Measurements from ENCODE around the gene VWC2.
"Not testable (repeated sequence)": the region's sequence is repeated elsewhere in the genome, so short reads cannot be mapped to it uniquely, and the experiment has no call there.

The VWC2 gene

GRCh38 chr7:49850921-49851613, 77.6 kb downstream of the VWC2 start:
- TF ChIP-seq, protein P1, sequence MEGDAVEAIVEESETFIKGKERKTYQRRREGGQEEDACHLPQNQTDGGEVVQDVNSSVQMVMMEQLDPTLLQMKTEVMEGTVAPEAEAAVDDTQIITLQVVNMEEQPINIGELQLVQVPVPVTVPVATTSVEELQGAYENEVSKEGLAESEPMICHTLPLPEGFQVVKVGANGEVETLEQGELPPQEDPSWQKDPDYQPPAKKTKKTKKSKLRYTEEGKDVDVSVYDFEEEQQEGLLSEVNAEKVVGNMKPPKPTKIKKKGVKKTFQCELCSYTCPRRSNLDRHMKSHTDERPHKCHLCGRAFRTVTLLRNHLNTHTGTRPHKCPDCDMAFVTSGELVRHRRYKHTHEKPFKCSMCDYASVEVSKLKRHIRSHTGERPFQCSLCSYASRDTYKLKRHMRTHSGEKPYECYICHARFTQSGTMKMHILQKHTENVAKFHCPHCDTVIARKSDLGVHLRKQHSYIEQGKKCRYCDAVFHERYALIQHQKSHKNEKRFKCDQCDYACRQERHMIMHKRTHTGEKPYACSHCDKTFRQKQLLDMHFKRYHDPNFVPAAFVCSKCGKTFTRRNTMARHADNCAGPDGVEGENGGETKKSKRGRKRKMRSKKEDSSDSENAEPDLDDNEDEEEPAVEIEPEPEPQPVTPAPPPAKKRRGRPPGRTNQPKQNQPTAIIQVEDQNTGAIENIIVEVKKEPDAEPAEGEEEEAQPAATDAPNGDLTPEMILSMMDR (IDR thresholded peaks at IDR 0.05) = no peak
- Histone ChIP-seq H3K9me3 (no peaks in the 10 kb centered on the region), H3K36me3 (no peaks in the 10 kb centered on the region), H3K4me3 (ENCODE audit: low read depth in 1 of 2, low read length in 1 of 2) (no peak overlapping the region), H3K27ac (no peak overlapping the region), H3K27me3 (no peaks in the 10 kb centered on the region), H3K4me1 (ENCODE audit: control insufficient read depth in 1 of 2, insufficient read depth in 1 of 2, low read depth in 1 of 2, low read length in 1 of 2) (no peaks in the 10 kb centered on the region)

DNA sequence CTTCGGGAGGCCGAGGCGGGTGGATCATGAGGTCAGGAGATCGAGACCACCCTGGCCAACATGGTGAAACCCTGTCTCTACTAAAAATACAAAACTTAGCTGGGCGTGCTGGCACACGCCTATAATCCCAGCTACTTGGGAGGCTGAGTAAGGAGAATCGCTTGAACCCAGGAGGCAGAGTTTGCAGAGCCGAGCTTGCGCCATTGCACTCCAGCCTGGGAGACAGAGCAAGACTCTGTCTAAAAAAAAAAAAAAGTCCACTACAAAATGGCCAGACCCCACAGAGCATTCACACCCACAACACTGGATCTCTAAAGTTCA, 78.1 kb downstream of the VWC2 start:
- H3K27me3 ChIP-seq; H3K36me3 ChIP-seq; H3K9me3 ChIP-seq; H3K4me1 ChIP-seq (ENCODE audit: control insufficient read depth in 1 of 2, insufficient read depth in 1 of 2, low read depth in 1 of 2, low read length in 1 of 2); H3K4me3 ChIP-seq (ENCODE audit: low read depth in 1 of 2, low read length in 1 of 2); H3K27ac ChIP-seq: not testable (repeated sequence)

- TF ChIP-seq, protein P1 (IDR thresholded peaks at IDR 0.05) = no peak
- Histone ChIP-seq H3K9me3 (no peaks in the 10 kb centered on the region), H3K36me3 (no peaks in the 10 kb centered on the region)
Measured at GRCh38 chr7:49852619-49853462, 79.4 kb downstream of the VWC2 start.

DNA sequence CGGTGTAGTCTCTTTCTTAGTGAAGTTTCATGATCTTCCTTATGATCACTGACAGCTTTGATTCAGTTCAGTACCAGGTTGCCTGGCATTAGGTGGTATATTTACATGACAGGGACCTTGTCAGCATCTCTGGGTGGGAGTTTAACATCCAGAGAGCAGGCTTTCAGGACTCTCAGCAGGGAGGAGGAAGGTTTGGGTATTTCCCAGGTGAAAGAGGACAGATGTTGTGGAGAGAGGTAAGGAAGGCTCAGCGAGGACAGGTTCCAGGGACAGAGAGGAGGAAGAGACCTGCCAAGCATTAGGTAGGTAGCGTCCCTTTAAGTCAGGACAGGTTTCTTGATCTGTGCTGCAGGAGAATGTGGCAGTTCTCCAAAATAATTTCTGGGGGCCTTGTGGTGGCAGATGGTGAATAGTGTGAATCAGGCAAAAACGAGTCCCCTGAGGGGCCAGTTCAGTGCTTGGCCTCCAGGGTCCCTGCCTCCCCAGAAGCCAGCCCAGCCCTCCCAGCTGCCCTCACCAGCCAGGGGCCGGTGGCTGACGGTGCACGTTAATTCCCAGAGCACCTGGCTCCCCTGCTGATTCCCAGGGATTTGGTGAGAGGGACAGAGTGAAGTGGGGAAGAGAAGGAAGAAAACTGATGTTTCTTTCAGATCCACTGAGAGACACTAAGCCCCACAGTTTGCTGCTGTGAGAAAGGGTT, 82.0 kb downstream of the VWC2 start:
- Histone ChIP-seq H3K27me3 (no peaks in the 10 kb centered on the region), H3K4me1 (ENCODE audit: control insufficient read depth in 1 of 2, insufficient read depth in 1 of 2, low read depth in 1 of 2, low read length in 1 of 2) (no peaks in the 10 kb centered on the region), H3K36me3 (no peaks in the 10 kb centered on the region), H3K9me3 (no peaks in the 10 kb centered on the region), H3K27ac (no peak overlapping the region), H3K4me3 (ENCODE audit: low read depth in 1 of 2, low read length in 1 of 2) (no peak overlapping the region)
- TF ChIP-seq, protein P1 (IDR thresholded peaks at IDR 0.05) = no peak

More at GRCh38 chr7:49852619-49853462, 79.4 kb downstream of the VWC2 start:
- Histone ChIP-seq H3K27ac (no peak overlapping the region), H3K4me1 (ENCODE audit: control insufficient read depth in 1 of 2, insufficient read depth in 1 of 2, low read depth in 1 of 2, low read length in 1 of 2) (no peaks in the 10 kb centered on the region), H3K27me3 (no peaks in the 10 kb centered on the region), H3K4me3 (ENCODE audit: low read depth in 1 of 2, low read length in 1 of 2) (no peak overlapping the region)

DNA sequence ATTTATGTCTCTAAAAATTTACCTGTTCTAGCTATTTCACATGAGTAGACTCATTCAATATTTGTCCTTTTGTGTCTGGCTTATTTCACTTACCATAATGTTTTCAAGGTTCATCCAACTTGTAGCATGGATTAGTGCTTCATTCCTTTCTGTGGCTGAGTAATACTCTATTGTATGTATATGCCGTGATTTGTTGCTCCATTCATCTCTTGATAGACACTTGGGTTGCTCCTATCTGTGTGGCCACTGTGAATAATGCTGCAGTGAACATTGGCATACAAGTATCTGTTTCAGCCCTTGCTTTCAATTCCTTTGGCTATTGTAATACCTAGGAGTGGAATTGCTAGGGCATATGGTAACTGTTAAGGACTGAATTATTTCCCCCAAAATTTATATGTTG, 86.9 kb downstream of the VWC2 start:
- H3K36me3 ChIP-seq = no peaks in the 10 kb centered on the region
- TF ChIP-seq, protein P1 (IDR thresholded peaks at IDR 0.05) = no peak
- no peaks in the 10 kb centered on the region for H3K9me3 ChIP-seq
- H3K27me3 ChIP-seq = no peaks in the 10 kb centered on the region
- H3K27ac ChIP-seq = no peak overlapping the region
- H3K4me1 ChIP-seq (ENCODE audit: control insufficient read depth in 1 of 2, insufficient read depth in 1 of 2, low read depth in 1 of 2, low read length in 1 of 2) = no peaks in the 10 kb centered on the region
- H3K4me3 ChIP-seq (ENCODE audit: low read depth in 1 of 2, low read length in 1 of 2) = no peak overlapping the region

Data from neutrophil (primary cell).